Stimulated activated CD4-positive, alpha-beta T cell treated with anti-CD3 and anti-CD28 coated beads, Interleukin-1b, Interleukin-23, amount 100 ng/mL, for 24 hours (primary cell): ENCODE measurements around the gene GON4L.
"Not testable (repeated sequence)": the region's sequence is repeated elsewhere in the genome, so short reads cannot be mapped to it uniquely, and the experiment has no call there.

Source experiments
- DNase-seq, 4 experiments: peaks; one replicate each; pipeline ENCODE4 v3.0.0-alpha.2; 2020; ENCODE audit warnings: low read depth in 4 of 4, low spot score in 1 of 4

GON4L gene

GRCh38 chr1:155833665-155834295, 23.2 kb downstream of the GON4L start:
- no peak for DNase-seq

- no peak for DNase-seq
Observed at GRCh38 chr1:155831279-155831976, 25.6 kb downstream of the GON4L start.

- no peak for DNase-seq
Observed at GRCh38 chr1:155827450-155827849, 29.6 kb downstream of the GON4L start.

GRCh38 chr1:155816351-155816750, 40.7 kb downstream of the GON4L start:
- no peak for DNase-seq

DNA sequence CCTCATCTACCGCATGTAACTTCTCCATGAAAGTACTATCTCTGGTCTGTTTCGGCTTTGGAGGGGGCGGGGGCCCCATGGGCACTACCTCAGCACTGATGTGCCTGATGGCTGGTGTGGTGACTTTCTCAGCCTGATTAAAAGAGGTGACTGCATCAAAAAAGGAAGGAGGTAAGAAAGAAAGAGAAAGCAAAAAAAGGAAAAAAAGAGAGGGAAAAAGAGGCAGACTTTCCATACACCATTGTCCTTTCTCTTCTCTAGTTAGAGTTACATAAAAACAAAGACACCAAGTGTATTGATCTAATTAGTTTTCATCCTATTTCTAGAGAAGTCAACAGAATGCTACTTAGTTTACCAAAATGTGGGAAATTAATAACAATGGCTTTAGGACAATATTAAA, 43.3 kb downstream of the GON4L start:
- DNase-seq, result no peak

DNA sequence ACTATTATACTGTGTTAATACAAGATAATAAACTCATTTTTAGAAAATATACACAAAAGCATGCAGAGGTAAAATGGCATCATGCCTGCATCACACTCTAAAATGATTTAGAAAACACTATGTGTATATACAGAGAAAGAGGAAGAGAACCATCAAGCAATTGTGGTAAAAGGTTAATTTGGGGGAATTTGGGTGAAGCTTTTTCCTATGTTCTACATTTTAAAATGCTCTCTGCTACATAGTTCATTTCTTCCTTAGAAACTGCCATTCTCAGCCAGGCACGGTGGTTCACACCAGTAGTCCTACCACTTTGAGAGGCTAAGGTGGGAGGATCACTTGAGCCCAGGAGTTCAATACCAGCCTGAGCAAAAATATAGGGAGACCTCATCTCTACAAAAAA, 44.1 kb downstream of the GON4L start:
- no peak for DNase-seq

DNA sequence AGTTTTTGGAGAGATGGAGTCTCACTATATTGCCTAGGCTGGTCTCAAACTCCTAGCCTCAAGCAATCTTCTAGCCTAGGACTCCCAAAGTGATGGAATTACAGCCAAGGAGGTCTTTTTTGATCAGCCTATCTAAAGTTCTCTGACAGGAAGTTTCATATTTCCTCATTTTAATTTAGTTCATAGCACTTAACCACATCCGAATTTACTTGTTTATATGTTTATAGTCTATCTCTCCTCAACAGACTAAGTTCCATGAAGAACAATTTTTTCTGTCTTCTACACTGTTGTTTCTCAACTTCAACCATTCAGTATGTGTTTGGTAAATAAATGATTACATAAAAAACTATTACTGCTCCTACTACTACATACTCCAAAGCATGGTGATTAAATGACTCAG, 47.9 kb downstream of the GON4L start:
- no peak for DNase-seq

DNA sequence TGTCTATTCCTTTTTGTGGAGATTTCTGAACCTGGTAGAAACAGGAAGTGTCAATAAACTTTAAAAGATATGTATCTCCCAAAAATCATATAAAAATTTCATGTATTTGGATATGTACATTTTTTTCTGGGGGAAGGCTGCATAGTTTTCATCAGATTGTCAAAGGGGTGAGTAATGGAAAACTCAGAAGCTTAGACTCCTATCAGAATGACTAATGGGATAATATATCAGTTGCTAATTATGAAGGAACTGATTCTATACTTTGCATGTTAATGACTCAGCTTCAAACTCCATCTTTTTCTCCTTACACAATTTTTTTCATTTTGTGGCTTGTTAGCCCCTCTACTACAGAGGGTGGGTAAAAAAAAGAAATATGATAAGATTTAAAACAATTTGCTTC, 55.9 kb downstream of the GON4L start:
- no peak for DNase-seq

DNA sequence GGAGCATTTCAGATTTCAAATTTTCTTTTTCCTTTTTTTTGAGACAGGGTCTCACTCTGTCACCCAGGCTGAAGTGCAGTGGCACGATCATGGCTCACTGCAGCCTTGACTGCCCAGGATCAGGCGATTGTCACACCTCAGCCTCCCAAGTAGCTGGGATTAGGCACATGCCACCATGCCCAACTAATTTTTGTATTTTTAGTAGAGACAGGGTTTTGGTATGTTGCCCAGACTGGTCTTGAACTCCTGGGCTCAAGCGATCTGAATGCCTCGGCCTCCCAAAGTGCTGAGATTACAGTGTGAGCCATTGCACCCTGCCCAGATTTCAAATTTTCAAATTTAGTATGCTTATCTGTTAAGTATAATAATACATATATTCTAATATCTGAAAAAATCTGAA, 61.4 kb downstream of the GON4L start:
- not testable (repeated sequence) for DNase-seq

- DNase-seq, result no peak
Observed at GRCh38 chr1:155794605-155795245, 62.3 kb downstream of the GON4L start.

DNA sequence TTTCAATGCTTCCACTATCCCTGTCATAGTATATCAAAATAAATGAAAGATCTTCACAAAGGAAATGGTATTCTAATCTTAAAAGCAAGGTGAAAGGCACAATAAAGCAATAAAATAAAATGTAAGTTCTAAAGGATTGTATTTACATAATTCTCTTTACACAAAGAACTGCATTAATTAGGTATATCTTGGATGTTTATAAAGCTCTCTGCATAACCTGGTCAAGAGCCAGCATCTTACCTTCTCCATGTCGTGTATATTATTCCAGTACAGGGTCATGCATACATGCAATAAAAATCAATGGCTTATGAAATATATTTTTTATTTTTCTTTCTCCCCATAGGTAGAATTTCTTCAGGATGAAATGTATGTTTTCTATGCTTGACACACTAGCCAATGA, 63.8 kb downstream of the GON4L start:
- no peak for DNase-seq

DNA sequence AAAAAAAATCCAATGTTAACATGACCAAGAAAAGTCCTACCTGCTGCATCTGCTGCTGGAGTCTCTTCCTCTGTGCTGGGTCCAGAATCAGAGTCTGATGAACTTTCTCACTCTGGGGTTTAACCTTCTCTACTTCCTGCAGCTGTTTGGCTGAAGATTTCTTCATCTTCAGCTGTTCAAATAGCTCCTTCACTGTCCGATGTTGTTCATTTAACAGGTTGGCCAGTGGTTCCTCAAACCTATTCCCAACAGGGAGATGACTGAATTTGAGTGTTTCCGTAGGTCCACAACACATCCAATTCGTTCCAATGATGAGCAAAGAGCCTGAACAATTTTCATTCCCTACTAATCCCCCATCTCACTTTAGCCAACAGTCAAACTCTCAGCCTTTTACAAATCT, 79.4 kb downstream of the GON4L start:
- DNase-seq, result no peak

DNA sequence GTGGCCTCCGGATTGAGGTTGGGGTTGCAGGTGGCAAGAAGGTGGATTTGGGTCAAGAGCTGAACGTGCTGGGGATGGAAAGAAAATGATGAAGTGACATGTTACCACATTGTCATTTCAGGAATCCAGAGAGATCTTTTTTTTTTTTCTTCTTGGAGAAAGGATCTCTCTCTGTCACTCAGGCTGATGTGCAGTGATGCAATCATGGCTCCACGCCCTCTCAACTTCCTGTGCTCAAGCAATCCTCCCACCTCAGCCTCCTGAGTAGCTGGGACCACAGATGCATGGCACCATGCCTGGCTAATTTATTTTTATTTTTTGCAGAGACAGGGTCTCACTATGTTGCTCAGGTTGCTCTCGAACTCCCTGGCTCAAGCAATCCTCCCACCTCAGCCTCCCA, 80.6 kb downstream of the GON4L start:
- no peak for DNase-seq

- DNase-seq, result no peak
Observed at GRCh38 chr1:155773221-155773620, 83.8 kb downstream of the GON4L start.

DNA sequence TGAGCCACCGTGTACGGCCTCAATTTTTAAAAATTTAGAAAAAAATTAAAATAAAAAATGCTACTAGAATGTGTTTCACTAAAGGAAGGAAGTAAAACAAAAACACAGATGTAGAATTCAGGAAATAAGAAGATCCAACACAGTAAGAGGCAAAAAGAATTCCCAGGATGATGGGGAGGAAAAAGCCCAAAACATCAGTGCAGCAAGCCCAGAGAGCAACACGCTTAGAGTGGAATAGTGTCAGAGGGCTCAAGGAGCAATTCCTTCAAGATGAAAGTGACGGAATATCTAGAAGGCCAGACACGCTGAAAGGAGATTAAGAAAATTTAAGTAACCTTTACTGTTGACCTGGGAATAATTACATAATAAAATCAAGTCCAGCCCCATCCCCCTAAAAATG, 87.8 kb downstream of the GON4L start:
- no peak for DNase-seq

DNA sequence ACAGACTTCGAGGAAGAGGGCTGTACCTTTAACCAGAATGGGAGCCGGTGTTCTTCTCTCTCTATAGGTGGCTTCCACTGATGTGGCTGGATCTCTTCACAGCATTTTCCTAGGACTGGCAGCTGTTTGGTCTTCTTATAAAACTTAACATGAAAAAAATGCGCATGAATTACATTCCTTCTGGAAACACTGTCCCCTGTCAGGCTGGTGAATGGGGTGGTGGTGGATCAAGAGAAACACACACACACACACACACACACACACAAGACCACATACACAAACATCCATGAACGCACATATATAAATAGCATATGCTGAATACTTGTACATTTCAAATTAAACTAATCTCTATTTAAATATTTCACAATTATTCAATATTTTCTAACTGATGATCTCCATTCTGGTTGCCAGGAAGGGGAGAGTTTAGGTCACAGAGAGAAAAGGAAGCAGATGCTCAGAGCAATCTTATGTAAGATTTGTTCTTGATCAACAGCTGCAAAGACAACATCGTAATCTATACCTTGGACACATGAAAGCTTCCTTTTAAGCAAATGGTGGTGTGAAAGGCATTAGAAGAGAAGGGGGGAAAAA, 89.5 kb downstream of the GON4L start:
- DNase-seq, result not testable (repeated sequence)

DNA sequence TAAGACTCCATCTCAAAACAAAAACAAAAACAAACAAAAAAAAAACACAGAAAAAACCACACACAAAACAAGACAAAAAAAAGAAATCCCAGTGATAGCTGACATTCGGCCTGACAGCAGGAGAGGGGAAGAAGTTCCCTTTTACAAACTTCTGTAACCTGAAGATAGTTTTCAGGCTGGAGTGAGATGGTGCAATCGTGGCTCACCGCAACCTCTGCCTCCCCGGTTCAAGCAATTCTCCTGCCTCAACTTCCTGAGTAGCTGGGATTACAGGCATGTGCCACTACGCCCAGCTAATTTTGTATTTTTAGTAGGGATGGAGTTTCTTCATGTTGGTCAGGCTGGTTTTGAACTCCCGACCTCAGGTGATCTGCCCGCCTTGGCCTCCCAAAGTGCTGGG, 93.0 kb downstream of the GON4L start:
- not testable (repeated sequence) for DNase-seq

DNA sequence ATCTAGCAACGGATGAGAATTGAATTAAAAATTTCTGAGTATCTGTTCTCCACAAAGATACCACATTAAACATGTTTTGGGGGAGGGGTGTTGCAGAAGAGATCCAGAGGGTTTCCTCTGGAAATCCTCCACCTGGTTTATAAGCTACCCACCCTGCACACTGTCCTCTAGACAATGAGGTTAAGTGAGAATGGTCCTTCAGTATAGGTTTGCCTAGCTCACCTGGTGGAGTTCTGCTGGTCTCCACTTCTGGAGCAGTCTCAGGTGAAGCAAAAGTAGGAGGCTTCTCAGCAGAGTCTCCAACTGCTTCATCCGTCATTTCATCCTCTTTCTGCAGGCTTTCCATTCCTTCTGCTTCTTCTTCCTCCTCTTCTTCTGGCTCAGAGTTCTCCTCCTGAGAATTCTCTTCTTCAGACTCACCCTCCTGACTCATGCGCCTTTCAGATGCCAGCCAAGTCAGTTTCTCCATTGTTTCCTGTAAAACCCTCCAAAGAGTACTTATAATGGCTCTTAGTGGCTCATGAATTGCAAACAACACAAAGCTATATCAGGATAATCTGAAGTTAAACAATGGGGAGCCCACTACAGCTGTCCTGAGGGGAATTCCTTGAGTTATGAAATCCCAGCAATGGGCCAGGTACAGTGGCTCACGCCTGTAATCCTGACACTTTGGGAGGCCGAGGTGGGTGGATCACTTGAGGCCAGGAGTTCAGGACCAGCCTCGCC, 93.8 kb downstream of the GON4L start:
- DNase-seq, result not testable (repeated sequence)

GRCh38 chr1:155761736-155762405, 95.1 kb downstream of the GON4L start:
- no peak for DNase-seq

DNA sequence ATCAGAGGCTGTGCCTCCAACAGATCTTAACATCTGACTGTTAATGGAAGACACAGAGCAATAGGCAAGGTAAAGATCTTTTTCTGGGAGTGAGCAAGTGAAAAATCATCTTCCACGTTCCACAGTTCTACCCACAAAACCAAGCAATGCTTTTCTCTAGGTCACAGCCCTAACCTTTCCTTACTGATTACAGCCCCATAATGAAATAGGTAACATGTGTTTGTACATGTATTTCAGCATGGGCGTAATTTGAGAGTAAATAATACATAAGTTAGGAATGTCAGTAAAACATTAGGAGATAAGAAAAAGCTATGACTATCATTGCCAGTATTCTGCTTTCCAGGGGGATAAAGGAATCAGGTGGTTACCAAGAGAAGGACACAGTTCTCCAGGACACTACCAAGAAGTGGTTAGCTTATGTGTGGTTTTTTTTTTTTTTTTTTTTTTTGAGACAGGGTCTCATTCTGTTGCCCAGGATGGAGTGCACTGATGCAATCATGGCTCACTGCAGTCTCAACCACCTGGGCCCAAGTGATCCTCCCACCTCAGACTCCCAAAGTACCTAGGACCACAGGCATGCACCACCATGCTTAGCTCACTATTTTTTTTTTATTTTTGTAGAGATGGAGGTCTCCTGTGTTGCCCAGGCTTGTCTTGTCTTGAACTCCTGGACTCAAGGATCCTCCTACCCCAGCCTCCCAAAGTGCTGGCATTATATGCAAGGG, 96.1 kb downstream of the GON4L start:
- DNase-seq, result no peak
